Testis (tissue), 2 donors: ENCODE data around the gene GRIK2.

Experiments
- POLR2A ChIP-seq: fragments of 450-650 bp; IDR thresholded peaks from one replicate; pipeline ENCODE4 v1.6.1; 2017; ENCODE audit warnings: antibody characterized with exemption, mild to moderate bottlenecking, moderate library complexity
- TF ChIP-seq, protein P1 (sequence below), 3 experiments: fragments of 450-650 bp in 2 of 3; fragments of 200-600 bp in 1 of 3; sonication (generic) in 1 of 3; IDR thresholded peaks; one replicate each; pipeline ENCODE4 v1.5.1; 2016 to 2019; ENCODE audit warnings: antibody characterized with exemption in 3 of 3, mild to moderate bottlenecking in 2 of 3, moderate library complexity in 1 of 3

DNA sequence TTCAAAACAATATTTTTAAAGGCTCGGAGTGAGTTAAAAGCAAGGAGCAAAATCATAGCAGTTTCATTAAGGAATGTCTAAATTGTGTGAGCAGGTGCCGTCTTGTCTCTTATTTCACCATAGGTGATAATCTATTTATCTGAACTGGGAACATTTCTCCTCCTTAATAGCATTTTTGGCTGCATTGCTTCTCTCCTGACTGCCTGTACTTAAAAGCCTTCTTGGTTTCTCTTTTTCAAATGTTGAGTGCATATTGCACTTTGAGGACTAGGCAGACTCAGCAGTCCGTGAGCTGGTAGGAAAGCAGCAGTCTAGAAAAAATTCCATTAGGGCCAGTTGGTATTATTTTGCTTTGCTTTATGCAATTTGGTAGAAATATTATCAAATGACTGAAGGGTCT, 645.9 kb downstream of the GRIK2 start:
- TF ChIP-seq, protein P1, sequence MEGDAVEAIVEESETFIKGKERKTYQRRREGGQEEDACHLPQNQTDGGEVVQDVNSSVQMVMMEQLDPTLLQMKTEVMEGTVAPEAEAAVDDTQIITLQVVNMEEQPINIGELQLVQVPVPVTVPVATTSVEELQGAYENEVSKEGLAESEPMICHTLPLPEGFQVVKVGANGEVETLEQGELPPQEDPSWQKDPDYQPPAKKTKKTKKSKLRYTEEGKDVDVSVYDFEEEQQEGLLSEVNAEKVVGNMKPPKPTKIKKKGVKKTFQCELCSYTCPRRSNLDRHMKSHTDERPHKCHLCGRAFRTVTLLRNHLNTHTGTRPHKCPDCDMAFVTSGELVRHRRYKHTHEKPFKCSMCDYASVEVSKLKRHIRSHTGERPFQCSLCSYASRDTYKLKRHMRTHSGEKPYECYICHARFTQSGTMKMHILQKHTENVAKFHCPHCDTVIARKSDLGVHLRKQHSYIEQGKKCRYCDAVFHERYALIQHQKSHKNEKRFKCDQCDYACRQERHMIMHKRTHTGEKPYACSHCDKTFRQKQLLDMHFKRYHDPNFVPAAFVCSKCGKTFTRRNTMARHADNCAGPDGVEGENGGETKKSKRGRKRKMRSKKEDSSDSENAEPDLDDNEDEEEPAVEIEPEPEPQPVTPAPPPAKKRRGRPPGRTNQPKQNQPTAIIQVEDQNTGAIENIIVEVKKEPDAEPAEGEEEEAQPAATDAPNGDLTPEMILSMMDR (IDR thresholded peaks at IDR 0.05), result no peak
- TF ChIP-seq POLR2A, result no peak
